GM21737 (cell line): ENCODE measurements around the gene RIT2.

Source experiments
- ATAC-seq: cut with Tn5 transposase; IDR thresholded peaks from one replicate; pipeline ENCODE4 v1.9.1; 2021; ENCODE audit warnings: mild to moderate bottlenecking, moderate library complexity; ENCODE audit not compliant: unreplicated experiment

RIT2 gene

DNA sequence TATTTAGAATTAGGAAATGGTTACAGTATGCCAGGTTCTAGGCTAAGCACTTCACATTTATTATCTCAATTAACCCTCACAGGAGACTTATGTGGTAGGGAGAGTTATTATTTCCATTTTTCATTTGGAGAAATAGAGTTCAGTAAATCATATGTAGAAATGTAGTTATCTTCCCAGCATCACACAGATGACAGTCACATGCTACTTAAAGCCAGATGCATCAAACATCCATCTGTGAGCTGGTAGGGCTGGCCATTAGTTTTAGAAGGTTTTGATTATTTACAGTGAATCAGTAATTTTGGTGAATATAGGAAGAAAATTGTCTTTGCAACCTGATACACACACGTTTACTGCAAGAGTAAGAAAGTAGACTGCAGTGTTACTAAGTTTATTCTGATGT, 97.9 kb downstream of the RIT2 start:
- no peak for ATAC-seq

DNA sequence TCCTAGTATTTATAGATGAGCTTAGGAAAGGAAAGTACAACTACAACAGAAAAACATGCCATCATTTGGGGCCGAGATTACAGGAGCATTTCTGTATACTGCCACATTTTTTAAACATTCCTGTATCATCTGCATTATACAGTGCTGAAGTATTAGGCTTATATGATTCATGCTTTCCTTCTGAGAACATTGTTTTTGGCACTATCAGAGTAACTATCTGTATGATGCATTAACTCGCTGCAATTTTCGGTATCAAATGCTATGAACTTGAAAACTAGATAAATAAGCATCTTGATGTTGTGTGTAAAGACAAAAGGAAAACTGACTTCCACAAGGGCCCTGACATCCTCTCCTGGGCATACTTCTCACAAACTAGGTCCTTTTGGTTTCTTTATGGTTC, 102.0 kb downstream of the RIT2 start:
- ATAC-seq, result no peak

DNA sequence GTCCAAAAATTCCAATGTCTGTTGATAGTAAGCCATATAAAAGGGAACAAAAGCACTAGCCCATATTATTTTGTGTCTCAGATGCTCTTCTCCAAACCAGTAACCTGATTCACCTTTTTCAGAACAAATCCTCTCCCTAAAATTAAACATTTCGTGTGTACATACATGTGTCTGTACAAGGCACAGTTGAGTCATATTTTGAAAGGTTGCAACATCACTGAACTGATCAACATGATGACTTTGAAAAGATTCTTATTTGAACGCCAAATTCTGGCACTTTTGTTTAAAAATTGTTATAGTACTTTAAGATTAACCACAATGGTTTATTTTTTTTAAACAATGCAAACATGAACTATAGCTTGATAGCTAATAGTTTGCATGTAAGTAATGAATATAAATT, 102.5 kb downstream of the RIT2 start:
- ATAC-seq, result no peak

DNA sequence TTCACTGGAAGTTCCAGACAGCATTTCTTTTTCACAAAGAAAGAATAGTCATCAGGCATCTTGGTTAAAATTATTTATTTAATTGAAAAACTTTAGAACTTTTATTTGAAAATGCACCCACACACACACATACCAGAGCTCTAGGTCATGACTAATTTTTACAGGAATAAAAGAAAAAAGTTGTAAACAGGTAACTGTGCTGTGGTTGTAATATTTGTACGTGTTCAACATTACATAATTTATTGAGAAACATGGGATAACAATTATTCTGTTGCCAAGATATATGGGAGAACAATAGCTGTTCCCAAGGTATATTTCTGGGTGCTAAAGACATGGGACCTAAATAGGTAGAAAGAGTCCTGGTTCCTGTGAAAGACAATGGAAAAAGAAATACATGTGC, 104.9 kb downstream of the RIT2 start:
- ATAC-seq, result no peak

DNA sequence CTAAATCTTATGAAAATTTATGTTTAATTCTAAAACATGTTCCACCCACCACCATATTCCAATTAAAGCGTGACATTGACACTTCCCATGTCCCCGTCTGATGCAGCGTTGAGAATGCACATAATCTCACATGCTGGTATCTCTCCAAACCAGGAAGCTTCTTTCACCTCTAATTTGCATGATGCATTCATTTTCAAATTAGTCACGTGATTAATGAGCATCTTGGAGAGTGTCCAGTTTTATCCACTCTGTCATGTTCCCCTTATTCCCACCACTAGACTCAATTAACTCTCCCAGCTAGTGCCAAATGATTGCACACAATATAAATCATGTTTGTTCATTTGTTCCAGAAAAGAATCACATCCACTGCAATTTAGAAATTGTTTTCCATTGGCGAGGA, 105.8 kb downstream of the RIT2 start:
- no peak for ATAC-seq

DNA sequence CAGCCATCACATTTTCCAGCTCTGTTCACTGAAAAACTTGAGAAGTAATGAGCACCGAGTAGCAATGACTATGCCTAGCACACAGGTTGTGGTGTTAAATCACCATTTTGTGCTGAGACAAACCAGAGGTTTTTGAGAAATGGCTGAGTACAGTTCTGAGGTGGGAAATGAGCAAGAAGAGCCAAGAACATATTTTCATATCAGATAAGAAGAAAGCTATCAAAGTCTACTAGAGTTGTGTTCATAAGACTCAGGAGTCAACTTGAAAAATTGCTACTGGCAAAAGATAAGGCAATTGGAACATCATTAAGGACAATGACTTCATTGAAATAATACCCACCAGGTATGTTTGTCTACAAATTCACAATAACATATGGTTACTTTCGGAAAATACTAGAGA, 108.1 kb downstream of the RIT2 start:
- ATAC-seq, result no peak

DNA sequence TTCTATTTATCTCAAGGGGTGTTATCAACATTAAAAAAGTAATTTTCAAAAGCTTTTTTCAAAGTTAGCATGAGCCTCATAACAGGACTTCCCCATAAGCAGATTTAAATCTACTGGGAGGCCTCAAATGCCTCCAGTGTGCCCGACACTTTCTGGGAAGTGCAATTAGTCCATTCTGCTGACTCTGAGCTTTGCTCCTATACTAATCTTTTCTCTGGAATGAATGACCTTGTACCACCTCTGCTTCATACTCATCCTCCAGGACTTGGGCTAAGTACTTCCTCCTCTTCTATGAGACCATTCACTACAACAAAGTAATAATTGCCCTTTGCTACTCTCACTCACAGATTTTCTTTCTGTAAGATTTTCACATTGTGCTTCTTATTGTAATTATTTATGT, 111.1 kb downstream of the RIT2 start:
- no peak for ATAC-seq

DNA sequence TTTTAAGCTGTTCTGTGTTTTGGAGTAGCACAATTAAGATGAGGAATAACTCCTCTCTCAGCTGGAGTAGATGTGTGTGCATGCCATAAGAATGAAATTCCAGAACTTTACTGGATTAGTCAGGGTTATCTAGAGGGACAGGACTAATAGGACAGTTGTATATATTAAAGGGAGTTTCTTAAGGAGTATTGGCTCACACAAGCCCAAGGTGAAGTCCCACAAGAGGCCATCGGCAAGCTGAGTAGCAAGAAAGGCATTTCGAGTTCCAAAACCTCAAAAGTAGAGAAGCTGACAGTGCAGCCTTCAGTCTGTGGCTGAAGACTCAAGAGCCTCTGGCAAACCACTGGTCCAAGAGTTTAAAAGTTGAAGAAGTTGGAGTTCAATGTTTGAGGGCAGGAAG, 113.7 kb downstream of the RIT2 start:
- ATAC-seq, result no peak

DNA sequence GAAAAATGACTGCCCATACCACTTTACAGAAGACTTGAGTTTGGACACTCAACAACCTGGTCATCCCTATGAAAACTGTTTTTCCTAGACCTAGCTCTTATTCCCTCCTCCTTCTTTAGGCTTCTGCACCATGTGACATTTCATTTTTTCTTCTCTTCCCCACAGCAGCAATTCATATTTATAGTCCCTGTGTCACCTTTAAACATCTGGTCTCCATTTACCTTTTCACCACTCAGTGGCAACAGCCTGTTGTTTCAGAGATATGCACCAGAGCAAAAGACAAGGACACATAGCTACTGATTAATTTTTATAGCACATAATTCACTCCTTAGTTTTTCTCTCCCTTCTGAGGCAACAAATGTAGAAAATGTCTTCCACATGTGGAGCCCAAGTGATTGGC, 118.7 kb downstream of the RIT2 start:
- ATAC-seq, result no peak

DNA sequence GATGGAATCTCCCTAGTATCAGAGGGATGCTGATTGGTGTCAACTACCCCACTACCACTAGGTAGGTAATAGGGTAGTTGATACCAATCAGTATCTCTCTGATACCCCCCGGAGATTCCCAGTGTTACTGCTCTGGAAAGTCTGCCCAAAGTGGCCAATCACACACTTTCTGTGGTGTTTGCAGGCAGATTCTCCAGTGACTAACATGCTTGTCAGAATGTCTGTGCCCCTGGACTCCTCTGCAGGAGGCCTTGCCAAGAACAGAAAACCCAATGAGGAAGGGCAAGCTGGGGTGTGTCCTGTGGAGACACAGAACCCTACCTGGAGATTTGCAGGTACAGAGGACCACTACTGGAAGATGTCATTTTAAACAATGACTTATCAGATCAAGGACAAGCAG, 135.1 kb downstream of the RIT2 start:
- no peak for ATAC-seq

DNA sequence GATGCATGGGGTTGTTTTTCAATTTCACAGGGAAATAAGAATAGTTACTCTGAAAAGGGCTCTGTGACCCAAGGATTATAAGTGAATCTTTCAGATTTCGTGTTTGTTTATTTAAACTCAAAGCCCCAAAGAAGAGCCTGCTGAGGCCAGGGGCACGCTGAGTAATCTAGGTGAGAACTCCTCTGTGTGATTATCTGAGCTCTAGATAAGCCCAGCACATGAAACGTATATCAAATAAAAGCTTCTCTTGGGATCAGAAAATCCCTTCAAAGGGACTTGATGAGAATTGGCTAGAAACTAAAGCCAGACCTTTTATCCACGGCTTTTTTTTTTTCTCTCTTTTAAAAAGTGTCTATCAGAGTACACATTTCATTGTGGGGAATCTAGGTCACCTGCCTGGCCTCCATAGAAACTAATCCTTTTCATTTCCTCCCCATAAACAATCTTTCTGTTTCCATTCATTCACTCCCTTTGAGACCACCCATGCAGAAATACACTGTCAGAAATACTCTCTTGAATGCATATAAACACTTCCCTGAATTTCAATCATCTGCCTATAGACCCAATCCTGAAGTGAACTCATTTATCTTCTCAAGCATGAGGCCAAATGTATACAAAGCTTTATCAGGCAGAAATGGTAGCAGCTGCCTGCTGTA, 137.4 kb downstream of the RIT2 start:
- no peak for ATAC-seq

DNA sequence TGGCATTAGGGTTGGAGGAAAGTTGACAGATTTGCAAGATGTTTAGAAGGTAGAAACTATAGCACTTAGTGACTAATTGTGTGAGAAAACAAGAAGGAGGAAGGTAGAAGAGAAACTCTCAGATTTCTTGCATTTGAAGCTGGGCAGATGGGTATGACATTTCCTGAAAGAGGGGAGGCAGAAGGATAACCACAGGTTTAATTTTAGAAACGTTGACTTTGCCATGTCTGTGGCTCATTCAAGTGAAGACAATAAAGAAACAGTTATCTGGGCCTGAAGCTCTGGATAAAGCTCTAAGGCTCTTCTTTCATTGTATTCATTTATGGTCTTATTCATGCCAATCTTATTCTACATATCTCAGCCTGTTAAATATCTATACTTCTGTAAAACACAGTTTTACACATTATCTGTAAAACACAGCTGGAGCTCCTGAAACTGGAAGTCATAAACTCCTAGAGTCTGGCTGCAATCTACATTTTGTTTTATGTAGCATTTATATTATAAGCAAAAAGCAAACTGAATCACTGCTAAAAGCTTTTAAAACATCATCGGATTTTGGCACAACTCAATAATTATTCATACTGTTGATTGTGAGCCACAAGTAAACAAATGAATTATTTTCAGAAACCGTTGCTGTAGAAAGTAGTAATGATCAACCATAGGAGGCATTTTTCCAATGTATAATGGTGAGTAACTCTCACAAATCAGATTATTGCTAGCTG, 138.5 kb downstream of the RIT2 start:
- no peak for ATAC-seq

DNA sequence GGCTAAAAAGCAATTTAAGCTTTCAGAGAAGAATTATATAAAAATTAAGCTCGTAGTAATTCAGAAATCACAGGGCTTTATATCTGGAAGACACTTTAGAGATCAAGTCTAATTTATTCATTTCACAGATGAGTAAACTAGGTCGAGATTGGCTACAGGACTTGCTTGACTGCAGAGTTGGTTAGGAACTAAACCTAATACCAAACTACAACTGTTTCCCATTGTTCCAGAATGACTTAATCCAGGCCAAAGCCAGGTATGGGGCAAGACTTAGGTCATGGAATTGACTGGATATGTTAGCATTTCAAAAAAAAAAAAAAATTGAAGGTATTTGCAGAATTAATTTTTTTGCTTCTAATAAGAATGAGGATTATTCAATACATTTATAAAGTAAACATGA, 146.1 kb downstream of the RIT2 start:
- ATAC-seq, result no peak

DNA sequence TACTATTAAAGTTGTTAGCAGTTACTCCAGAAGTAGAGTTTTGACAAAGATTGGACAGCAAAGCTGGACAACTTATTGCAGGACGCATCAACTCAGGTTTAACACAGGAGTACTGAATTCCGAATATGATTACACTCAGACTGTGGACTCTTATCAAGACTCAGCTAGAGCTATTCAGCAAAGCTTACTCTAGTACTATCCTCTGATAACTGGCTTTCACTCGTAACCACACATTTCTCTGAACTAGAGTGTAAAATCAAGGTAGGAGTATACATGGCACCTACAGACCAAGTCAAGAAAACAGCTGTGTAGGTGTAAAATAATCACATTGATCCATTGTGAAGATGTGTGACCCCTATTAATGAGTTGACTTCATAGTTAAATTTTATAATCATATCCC, 154.2 kb downstream of the RIT2 start:
- ATAC-seq, result no peak

DNA sequence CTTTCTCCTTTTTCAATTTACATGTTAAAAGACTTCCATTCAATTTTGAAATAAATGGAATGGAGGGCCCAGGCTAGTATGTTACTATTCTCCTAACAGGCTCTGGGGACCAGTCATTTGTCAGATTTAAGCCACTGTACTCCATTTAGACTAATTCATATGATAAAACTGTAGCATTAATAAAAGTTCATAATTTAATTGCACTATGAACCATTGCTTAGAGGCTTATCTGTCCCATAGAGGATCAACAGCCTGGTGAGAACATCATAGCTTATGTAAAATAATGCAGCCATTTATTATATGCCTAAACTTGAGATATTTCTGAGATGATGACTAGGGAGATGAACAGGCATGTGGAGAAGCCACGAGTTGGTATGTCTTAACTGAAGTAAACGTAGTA, 156.0 kb downstream of the RIT2 start:
- no peak for ATAC-seq

DNA sequence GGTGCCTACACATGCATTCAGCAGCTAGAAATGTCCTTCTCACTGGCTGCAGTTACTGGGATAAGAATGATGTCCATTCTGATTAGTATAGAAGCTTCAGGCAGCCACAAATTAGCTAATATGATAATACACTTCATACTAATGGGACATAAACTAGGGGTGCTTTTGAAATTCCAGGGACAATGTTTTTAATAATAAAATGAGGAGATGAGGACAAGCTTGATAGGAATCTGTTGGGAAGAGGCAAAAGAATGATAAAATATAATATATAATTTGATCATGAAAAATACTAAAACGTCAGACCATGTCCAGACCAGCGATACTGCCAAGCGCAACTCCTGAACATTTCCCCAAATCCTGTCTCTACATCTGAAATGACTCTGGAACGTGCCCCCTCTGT, 157.1 kb downstream of the RIT2 start:
- no peak for ATAC-seq

DNA sequence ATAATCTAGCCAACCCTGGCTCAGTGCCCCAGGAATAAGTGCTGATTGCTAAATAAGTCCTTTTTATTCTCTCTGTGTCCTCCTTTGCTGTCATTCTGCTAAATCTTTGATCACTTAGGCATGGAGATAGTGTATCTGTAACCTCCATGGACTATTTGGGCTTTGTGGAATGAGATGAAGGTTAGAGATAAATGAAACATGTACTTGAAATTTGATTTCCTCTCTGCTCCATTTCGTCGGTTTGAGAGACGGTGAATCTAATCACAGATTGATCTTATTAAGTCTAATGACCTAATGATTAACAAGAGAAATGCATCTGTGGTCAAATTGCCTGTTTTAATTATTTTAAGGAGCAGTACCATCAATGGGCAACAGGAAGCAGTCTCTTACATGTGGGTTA, 159.2 kb downstream of the RIT2 start:
- ATAC-seq, result no peak

DNA sequence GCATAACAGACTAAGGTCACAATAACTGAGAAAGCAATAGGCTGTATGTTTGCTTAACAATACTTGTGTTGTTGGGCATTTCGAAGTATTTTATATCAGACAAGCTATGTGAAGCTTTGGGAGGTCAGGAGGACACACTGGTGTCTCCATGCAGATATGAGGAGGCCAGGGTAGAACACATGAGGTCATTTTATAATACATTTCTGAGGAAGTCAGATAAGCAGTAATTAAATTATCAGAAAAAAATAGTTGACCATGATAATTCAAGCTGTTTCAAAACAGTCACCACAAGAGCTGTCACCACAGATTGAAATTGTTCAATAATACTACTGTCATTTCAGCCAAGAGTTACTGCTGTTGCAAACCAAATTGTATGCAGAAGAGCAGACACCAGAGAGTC, 160.6 kb downstream of the RIT2 start:
- ATAC-seq, result no peak

DNA sequence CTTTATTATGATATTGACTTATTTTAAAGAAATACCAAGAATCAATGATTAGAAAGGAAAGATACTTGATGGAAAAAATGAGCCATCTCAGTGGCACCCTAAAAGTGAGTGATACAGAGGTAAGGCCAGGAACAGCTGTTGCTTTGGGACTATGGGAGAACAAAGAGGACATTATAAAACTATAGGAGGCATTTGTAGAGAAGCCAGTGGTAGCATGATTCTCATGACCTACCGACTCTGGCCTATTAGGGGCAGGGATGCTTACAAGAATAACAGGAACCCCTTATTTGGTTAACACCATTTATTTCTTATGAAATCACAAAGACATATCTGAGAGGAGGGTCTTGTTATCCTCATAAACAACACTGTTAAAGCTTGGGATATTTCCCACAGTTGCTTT, 162.2 kb downstream of the RIT2 start:
- ATAC-seq, result no peak

DNA sequence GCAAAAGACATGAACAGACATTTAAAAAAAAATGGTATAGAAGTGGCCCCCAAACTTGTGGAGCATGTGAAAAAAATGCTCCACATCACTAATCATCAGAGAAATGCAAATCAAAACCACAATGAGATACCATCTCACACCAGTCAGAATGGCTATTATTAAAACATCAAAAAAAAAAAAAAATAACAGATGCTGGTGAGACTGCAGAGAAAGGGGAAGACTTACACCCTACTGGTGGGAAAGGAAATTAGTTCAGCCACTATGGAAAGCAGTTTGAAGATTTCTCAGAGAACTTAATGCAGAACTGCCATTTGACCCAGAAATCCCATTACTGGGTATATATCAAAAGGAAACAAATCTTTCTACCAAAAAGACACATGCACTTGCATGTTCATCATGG, 164.8 kb downstream of the RIT2 start:
- ATAC-seq, result no peak

DNA sequence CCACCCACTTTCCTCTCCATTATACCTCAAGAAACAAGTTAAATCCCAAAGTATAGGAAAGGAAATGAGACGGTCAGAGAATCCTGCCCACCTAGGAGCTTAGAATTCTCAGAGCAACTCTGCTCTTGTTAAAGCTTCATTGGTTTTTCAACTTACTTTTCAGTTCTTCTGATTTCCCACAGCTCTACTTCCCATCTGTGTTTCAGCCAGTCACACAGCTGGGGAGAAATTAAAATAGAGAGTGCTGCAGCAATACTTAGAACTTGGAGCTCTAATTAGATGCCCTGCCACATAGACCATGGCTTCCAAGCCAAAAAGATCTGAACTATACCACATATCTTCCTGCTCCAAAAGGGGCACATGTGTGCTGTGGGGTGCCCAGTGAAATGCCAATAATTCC, 166.7 kb downstream of the RIT2 start:
- no peak for ATAC-seq

DNA sequence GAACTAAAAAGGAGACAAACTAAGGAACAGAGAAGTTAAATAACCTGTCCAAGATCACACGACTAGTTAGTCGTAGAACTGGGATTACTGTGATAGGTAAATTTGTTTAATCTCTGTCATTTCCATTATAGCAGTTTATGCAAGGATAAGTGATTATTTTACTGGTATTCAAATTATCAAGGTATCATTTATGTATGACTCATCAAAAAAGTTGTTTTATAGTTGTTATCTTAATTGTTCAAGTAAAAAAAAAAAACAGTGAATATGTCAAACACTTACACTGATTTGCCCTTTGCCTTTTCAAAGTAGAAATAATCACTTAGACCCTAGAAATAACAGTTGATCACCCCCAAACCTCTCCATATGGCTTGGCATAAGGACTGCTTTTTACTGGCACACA, 173.6 kb downstream of the RIT2 start:
- ATAC-seq, result no peak

DNA sequence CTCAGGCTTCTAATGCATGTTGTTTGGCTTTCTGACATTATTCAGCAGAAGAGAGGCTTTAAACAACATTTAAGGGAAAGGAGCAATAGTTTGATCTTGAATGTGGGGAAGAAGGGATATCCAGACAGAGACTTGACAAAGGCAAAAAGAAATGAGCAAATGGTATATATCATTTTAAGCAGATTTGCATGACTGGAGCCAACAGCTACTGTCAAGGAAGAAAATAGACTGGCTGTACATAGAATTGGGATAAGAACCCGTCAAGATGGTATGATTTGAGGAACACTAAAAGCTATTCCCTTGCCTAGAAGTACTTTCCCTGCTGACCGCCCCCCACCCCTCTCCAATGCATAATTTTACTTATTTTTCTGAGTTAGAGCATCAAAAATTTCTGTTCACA, 174.5 kb downstream of the RIT2 start:
- ATAC-seq, result no peak
